ENCODE data around the gene EFNA2.
A peak's percentile ranks its signal among the peaks of the same experiment; 100 is the strongest.
"Not testable (repeated sequence)": the region's sequence is repeated elsewhere in the genome, so short reads cannot be mapped to it uniquely, and the experiment has no call there.

EFNA2 gene

GRCh38 chr19:1285737-1286360 is at the start of gene EFNA2:
Gene EFNA2, plus strand, starts transcription at chr19:1285873. Its CDS starts 296 bp downstream, at chr19:1286169.
- no peak for DNase-seq (ENCODE audit: low read depth in 2 of 2)

- no peak for DNase-seq (ENCODE audit: low read depth in 2 of 2)
Measured at GRCh38 chr19:1236576-1236975, 49.1 kb upstream of the EFNA2 start.

- DNase-seq (ENCODE audit: low read depth in 2 of 2) = no peak
Measured at GRCh38 chr19:1237027-1237659, 48.5 kb upstream of the EFNA2 start.

- no peak for DNase-seq (ENCODE audit: low read depth in 2 of 2)
Measured at GRCh38 chr19:1237754-1238368, 47.8 kb upstream of the EFNA2 start, which contains the start of gene CBARP. Gene CBARP, minus strand, starts transcription at chr19:1238005. Its CDS starts 1,905 bp downstream, at chr19:1236100.

- no peak for DNase-seq (ENCODE audit: low read depth in 2 of 2)
Measured at GRCh38 chr19:1238369-1239303, 47.0 kb upstream of the EFNA2 start.

GRCh38 chr19:1239420-1239795 is 46.3 kb upstream of the EFNA2 start:
- no peak for DNase-seq (ENCODE audit: low read depth in 2 of 2)

GRCh38 chr19:1239796-1240737 is 45.6 kb upstream of the EFNA2 start:
- peak; percentile 89 to 92 for DNase-seq (ENCODE audit: low read depth in 2 of 2)

GRCh38 chr19:1240925-1241324 is 44.7 kb upstream of the EFNA2 start:
- DNase-seq (ENCODE audit: low read depth in 2 of 2) = no peak

GRCh38 chr19:1241417-1242095 is 44.1 kb upstream of the EFNA2 start, which contains the start of gene ATP5F1D:
Gene ATP5F1D, plus strand, starts transcription at chr19:1241751. Its CDS starts 100 bp downstream, at chr19:1241851.
- DNase-seq (ENCODE audit: low read depth in 2 of 2) = peak; percentile 86 to 92

- peak; percentile 78 to 83 for DNase-seq (ENCODE audit: low read depth in 2 of 2)
Measured at GRCh38 chr19:1243768-1244692, 41.6 kb upstream of the EFNA2 start.

GRCh38 chr19:1244693-1245451 is 40.8 kb upstream of the EFNA2 start:
- no peak for DNase-seq (ENCODE audit: low read depth in 2 of 2)

- DNase-seq (ENCODE audit: low read depth in 2 of 2) = no peak
Measured at GRCh38 chr19:1245494-1246264, 40.0 kb upstream of the EFNA2 start.

GRCh38 chr19:1246265-1247087 is 39.2 kb upstream of the EFNA2 start:
- not testable (repeated sequence) for DNase-seq (ENCODE audit: low read depth in 2 of 2)

- no peak for DNase-seq (ENCODE audit: low read depth in 2 of 2)
Measured at GRCh38 chr19:1247748-1248138, 37.9 kb upstream of the EFNA2 start.

- DNase-seq (ENCODE audit: low read depth in 2 of 2) = peak in 1 of 2 donors; percentile 58
Measured at GRCh38 chr19:1248139-1248785, 37.4 kb upstream of the EFNA2 start, which contains the start of gene MIDN. Gene MIDN, plus strand, starts transcription at chr19:1248583. Its CDS starts 1,714 bp downstream, at chr19:1250297.

- DNase-seq (ENCODE audit: low read depth in 2 of 2) = peak; percentile 72
Measured at GRCh38 chr19:1248786-1249297, 36.8 kb upstream of the EFNA2 start.

Measured in stimulated activated CD4-positive, alpha-beta T cell treated with anti-CD3 and anti-CD28 coated beads, Interleukin-4, amount 100 ng/mL, for 48 hours (primary cell).